HCT116 (cell line): ENCODE results near the gene WDR38. TPM values are rescaled to one million over a fixed set of nuclear protein-coding genes. Genes with fewer than 3 reads are reported as not detected.

ENCODE experiments used
- ATAC-seq: fragments of 200-7000 bp; cut with Tn5 transposase; 2 replicates; pipeline ENCODE4 v1.9.1; 2020; ENCODE audit warnings: mild to moderate bottlenecking, moderate library complexity
- BruUV-seq: library from RNA; stranded (reverse); fragments of 400-500 nt; replicated peaks from 2 replicates; lab custom pipeline; 2021; lab: Mats Ljungman, UMichigan
- CTCF ChIA-PET: fragments of 300-600 bp; sonication (Branson Sonifier 250); formaldehyde crosslinking; loops from one replicate; lab custom pipeline; 2021; ENCODE audit warnings: antibody characterized with exemption; lab: Charles Lee
- POLR2A ChIA-PET: fragments of 300-600, 350-600 bp; sonication (Branson Sonifier 250); formaldehyde crosslinking; loops from one replicate; lab custom pipeline; 2021; ENCODE audit warnings: antibody characterized with exemption; lab: Charles Lee
- RAD21 ChIA-PET, 2 experiments: fragments of 300-600 bp; sonication (Branson Sonifier 250); formaldehyde crosslinking; loops; one replicate each; lab custom pipeline; 2023; ENCODE audit warnings: low total read pairs in 2 of 2; ENCODE audit not compliant: uncharacterized antibody in 2 of 2, unreplicated experiment in 2 of 2, low non-redundant PET in 1 of 2; lab: Charles Lee
- DNase-seq: peaks from one replicate; pipeline ENCODE4 v3.0.0-alpha.2; 2010; ENCODE audit warnings: low read depth, low spot score
- H2AFZ ChIP-seq: fragments of 200-600 bp; shearing (Covaris generic), sonication (generic); 2 replicates; pipeline ENCODE4 v1.6.1; 2017; ENCODE audit warnings: low read depth, mixed run types, mixed read lengths, antibody characterized with exemption, low read length; ENCODE audit not compliant: poor library complexity, severe bottlenecking
- H3K27ac ChIP-seq: 2 replicates; pipeline ENCODE4 v1.5.1; 2012; ENCODE audit warnings: low read depth, low read length
- H3K27me3 ChIP-seq: fragments of 200-600 bp; sonication (generic); 2 replicates; pipeline ENCODE4 v1.6.1; 2016; ENCODE audit warnings: mixed run types, low read length, mixed read lengths; ENCODE audit not compliant: insufficient read depth
- H3K36me3 ChIP-seq, 2 experiments: fragments of 200-500 bp in 1 of 2; fragments of 200-600 bp in 1 of 2; sonication (Bioruptor generic) in 1 of 2; sonication (generic) in 1 of 2; 2 replicates each; pipeline versions ENCODE4 v1.5.1 to v1.6.1; 2014 to 2016; ENCODE audit warnings: low read length in 2 of 2, inconsistent platforms in 1 of 2, mixed read lengths in 1 of 2, mixed run types in 1 of 2; ENCODE audit not compliant: insufficient read depth in 2 of 2, control insufficient read depth in 1 of 2
- H3K4me1 ChIP-seq, 2 experiments: fragments of 200-600 bp in 1 of 2; sonication (generic) in 1 of 2; 2 replicates each; pipeline versions ENCODE4 v1.5.1 to v1.6.1; 2012 to 2017; ENCODE audit warnings: low read length in 2 of 2, inconsistent platforms in 1 of 2, mild to moderate bottlenecking in 1 of 2, mixed read lengths in 1 of 2, mixed run types in 1 of 2, moderate library complexity in 1 of 2; ENCODE audit not compliant: insufficient read depth in 2 of 2, control insufficient read depth in 1 of 2
- H3K4me2 ChIP-seq: fragments of 200-600 bp; sonication (generic); 2 replicates; pipeline ENCODE4 v1.6.1; 2017; ENCODE audit warnings: mixed run types, low read length, mixed read lengths
- H3K4me3 ChIP-seq, 2 experiments: fragments of 200-600 bp in 1 of 2; sonication (generic) in 1 of 2; replicated peaks in 1 of 2; 2 replicates each; pipeline ENCODE4 v1.5.1; 2011 to 2016; ENCODE audit warnings: low read length in 2 of 2, control low read depth in 1 of 2, low read depth in 1 of 2, mild to moderate bottlenecking in 1 of 2, mixed read lengths in 1 of 2, mixed run types in 1 of 2
- H3K79me2 ChIP-seq: fragments of 200-600 bp; sonication (generic); 2 replicates; pipeline ENCODE4 v1.6.1; 2017; ENCODE audit warnings: mild to moderate bottlenecking, mixed run types, low read length, moderate library complexity, mixed read lengths; ENCODE audit not compliant: insufficient read depth
- H3K9ac ChIP-seq: fragments of 200-600 bp; sonication (generic); 2 replicates; pipeline ENCODE4 v1.6.1; 2016; ENCODE audit warnings: low read length, mixed read lengths
- H3K9me2 ChIP-seq: fragments of 200-600 bp; sonication (generic), shearing (Covaris generic); 2 replicates; pipeline ENCODE4 v1.6.1; 2017; ENCODE audit warnings: mixed run types, mild to moderate bottlenecking, moderate library complexity; ENCODE audit not compliant: insufficient read depth
- H3K9me3 ChIP-seq, 2 experiments: fragments of 200-500 bp in 1 of 2; fragments of 200-600 bp in 1 of 2; sonication (Bioruptor generic) in 1 of 2; sonication (generic) in 1 of 2; 2 replicates each; pipeline ENCODE4 v1.6.1; 2014 to 2017; ENCODE audit warnings: low read length in 2 of 2, mixed read lengths in 2 of 2, inconsistent platforms in 1 of 2, low read depth in 1 of 2, mild to moderate bottlenecking in 1 of 2, mixed run types in 1 of 2, moderate library complexity in 1 of 2; ENCODE audit not compliant: control insufficient read depth in 1 of 2, insufficient read depth in 1 of 2
- H4K20me1 ChIP-seq: fragments of 200-600 bp; sonication (generic), shearing (Covaris generic); 2 replicates; pipeline ENCODE4 v1.6.1; 2017; ENCODE audit warnings: mixed run types, mild to moderate bottlenecking, moderate library complexity; ENCODE audit not compliant: insufficient read depth
- ELF1 ChIP-seq: IDR thresholded peaks from 2 replicates; pipeline ENCODE4 v1.6.1; 2012; ENCODE audit warnings: low read depth, borderline replicate concordance
- JUND ChIP-seq: IDR thresholded peaks from 2 replicates; pipeline ENCODE4 v1.6.1; 2012
- MAX ChIP-seq: IDR thresholded peaks from 2 replicates; pipeline ENCODE4 v1.6.1; 2012
- SIN3A ChIP-seq: IDR thresholded peaks from 2 replicates; pipeline ENCODE4 v1.6.1; 2012; ENCODE audit warnings: low read depth
- TCF7L2 ChIP-seq: IDR thresholded peaks from 2 replicates; pipeline ENCODE4 v1.7.0; 2011; ENCODE audit warnings: borderline replicate concordance, inconsistent platforms; ENCODE audit not compliant: insufficient read depth, insufficient read length; ENCODE audit errors: extremely low read depth
- ZBTB33 ChIP-seq: IDR thresholded peaks from 2 replicates; pipeline ENCODE4 v1.6.1; 2011; ENCODE audit warnings: mild to moderate bottlenecking, low read length, moderate library complexity; ENCODE audit not compliant: insufficient replicate concordance; ENCODE audit errors: extremely low read depth
- intact Hi-C: fragments of 100-400 bp; cut with micrococcal nuclease; formaldehyde crosslinking; loops from 2 replicates; pipeline ENCODE4 v1.10.0; 2022
- total RNA-seq: library from RNA; stranded (reverse); gene quantifications from one replicate; pipeline ENCODE4 v1.2.1, GENCODE V29; 2021; ENCODE audit not compliant: unreplicated experiment

The WDR38 gene
- total RNA-seq, 1 experiment from 2014 or later: not detected

- TF ChIP-seq TCF7L2: no peak
- TF ChIP-seq MAX: no peak
- TF ChIP-seq SIN3A: no peak
- TF ChIP-seq ELF1: no peak
Measured at GRCh38 chr9:124890179-124890578, 36.9 kb downstream of the WDR38 start (continued).

GRCh38 chr9:124894035-124894740 is 40.9 kb downstream of the WDR38 start:
- TF ChIP-seq JUND (no peak), ZBTB33 (no peak)
- no TSS peak for BruUV-seq
- ChIA-PET RAD21 (no interaction called here), POLR2A (no interaction called here), CTCF (interaction anchor here (1.5 kb wide), 1 partner anchor 123 kb away, joined by 5 read pairs; the partner anchor contains the start of gene NR6A1)
- Histone ChIP-seq H4K20me1 (no peaks in the 10 kb centered on the region), H3K4me1 (no peaks in the 10 kb centered on the region), H3K27me3 (no peaks in the 10 kb centered on the region), H3K4me3 (no peak overlapping the region), H3K79me2 (no peaks in the 10 kb centered on the region), H3K27ac (no peak overlapping the region), H3K9me3 (no peaks in the 10 kb centered on the region), H3K9ac (no peak overlapping the region), H2AFZ (no peak overlapping the region), H3K36me3 (peaks cover 0 to 2% of the 10 kb centered on the region in 2 experiments), H3K9me2 (no peaks in the 10 kb centered on the region), H3K4me2 (no peak overlapping the region)
- intact Hi-C loops: loop anchor here (1.0 kb wide), 1 partner anchor 123 kb away; the partner anchor contains the start of gene NR6A1
- DNase-seq (no peak), ATAC-seq (peak; percentile 50)
